ENCODE measurements around the gene CSHL1. TPM values are rescaled to one million over a fixed set of nuclear protein-coding genes. Genes with fewer than 3 reads are reported as not detected.
A peak's percentile ranks its signal among the peaks of the same experiment; 100 is the strongest.
"Not testable (repeated sequence)": the region's sequence is repeated elsewhere in the genome, so short reads cannot be mapped to it uniquely, and the experiment has no call there.

CSHL1 gene
- total and polyA plus RNA-seq, 9 of the 15 experiments (the other 6 are each of a cell fraction or from before 2014, with no cell fraction given) = not detected

DNA sequence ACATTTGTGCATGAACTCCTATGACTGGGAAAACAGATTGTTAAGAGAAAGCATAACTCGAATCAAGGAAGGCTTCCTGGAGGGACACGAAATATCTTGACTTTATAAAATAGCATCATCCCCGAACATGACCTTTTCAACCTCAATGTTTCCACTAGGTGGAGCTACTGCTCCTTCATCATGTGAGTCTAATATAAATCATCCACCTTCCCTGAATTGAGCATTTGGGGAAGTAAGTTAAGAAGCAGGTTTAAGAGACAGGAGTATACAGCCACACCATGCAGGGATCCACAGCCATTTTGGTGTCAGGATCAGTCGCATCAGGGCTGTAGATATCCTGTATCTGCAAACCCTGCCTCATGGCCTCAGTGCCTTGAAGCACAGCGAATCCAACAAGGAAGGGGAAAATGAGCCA, 7.3 kb downstream of the CSHL1 start:
- H3K4me2 ChIP-seq (ENCODE audit: insufficient read depth, low read length); FAIRE-seq; DNase-seq (ENCODE audit: extremely low read depth in 1 of 4, low spot score in 3 of 4); BruUV-seq (replicated peaks); H3K36me3 ChIP-seq (ENCODE audit: control insufficient read depth, insufficient read depth, low read length); H3K27ac ChIP-seq (ENCODE audit: extremely low read depth, low read depth, low read length); H3K9me3 ChIP-seq (replicated peaks; ENCODE audit: control insufficient read depth, insufficient read depth, low read depth, low read length); H4K20me1 ChIP-seq (replicated peaks; ENCODE audit: control insufficient read depth, insufficient read depth, low read length); H3K9me1 ChIP-seq (ENCODE audit: control insufficient read depth, insufficient read depth, low read length); H3K9ac ChIP-seq (ENCODE audit: insufficient read depth in 1 of 2, low read depth in 2 of 2, low read length in 2 of 2); H3K79me2 ChIP-seq (ENCODE audit: control insufficient read depth, insufficient read depth, low read length); H2AFZ ChIP-seq (ENCODE audit: low read depth, low read length); H3K4me3 ChIP-seq; POLR2A ChIA-PET; in situ Hi-C loops (cut with MboI); H3K4me1 ChIP-seq (replicated peaks in 1 of 2; ENCODE audit: control insufficient read depth in 2 of 2, insufficient read depth in 2 of 2, low read length in 2 of 2): not testable (repeated sequence)
- CTCF ChIA-PET (ENCODE audit: low intra/inter-chr PET ratio) = interaction anchor here (1.1 kb wide), 1 partner anchor 230 kb away, joined by 4 read pairs; no protein-coding TSS in a partner anchor
- intact Hi-C loops (cut with micrococcal nuclease) = loop anchor here (10.0 kb wide), 1 partner anchor 511 kb away; no protein-coding TSS in a partner anchor
- peaks cover 0 to 19% of the 10 kb centered on the region in 2 experiments; a peak in 4 of 5 replicates for H3K27me3 ChIP-seq (ENCODE audit: control insufficient read depth in 2 of 2, insufficient read depth in 2 of 2, low read length in 2 of 2)
- peak; percentile 50 for TF ChIP-seq PKNOX1 (IDR thresholded peaks at IDR 0.05)
- TF ChIP-seq CTCF (IDR thresholded peaks at IDR 0.05 in 2 of 3, conservative IDR thresholded peaks at IDR 0.05 in 1 of 3; ENCODE audit: insufficient read depth in 2 of 3, low read depth in 1 of 3, low read length in 3 of 3) = peak in 2 of 3 experiments; percentile 34 to 46; a peak in 3 of 6 replicates
- peak; percentile 76 for TF ChIP-seq MEIS2 (IDR thresholded peaks at IDR 0.05; ENCODE audit: partially characterized antibody)
- TF ChIP-seq RAD21 (CRISPR knock-in tag; conservative IDR thresholded peaks at IDR 0.05 in 1 of 2, IDR thresholded peaks at IDR 0.05 in 1 of 2) = peak in 1 of 2 experiments; percentile 46; a peak in 2 of 4 replicates
- TF ChIP-seq, protein P1, sequence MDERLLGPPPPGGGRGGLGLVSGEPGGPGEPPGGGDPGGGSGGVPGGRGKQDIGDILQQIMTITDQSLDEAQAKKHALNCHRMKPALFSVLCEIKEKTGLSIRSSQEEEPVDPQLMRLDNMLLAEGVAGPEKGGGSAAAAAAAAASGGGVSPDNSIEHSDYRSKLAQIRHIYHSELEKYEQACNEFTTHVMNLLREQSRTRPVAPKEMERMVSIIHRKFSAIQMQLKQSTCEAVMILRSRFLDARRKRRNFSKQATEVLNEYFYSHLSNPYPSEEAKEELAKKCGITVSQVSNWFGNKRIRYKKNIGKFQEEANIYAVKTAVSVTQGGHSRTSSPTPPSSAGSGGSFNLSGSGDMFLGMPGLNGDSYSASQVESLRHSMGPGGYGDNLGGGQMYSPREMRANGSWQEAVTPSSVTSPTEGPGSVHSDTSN (CRISPR knock-in tag; IDR thresholded peaks at IDR 0.05; ENCODE audit: low read depth) = not testable (repeated sequence)
- TF ChIP-seq, protein P1 (tag; conservative IDR thresholded peaks at IDR 0.05; ENCODE audit: low read depth) = peak; percentile 79
- 18% methylated on average over 5 of the region's 5 CpGs for WGBS (ENCODE audit: insufficient coverage, low coverage, missing lambda C conversion rate)
- peak; percentile 75 for ATAC-seq

- H2AFZ ChIP-seq (ENCODE audit: low read depth, low read length); H3K4me1 ChIP-seq (replicated peaks in 1 of 2; ENCODE audit: control insufficient read depth in 2 of 2, insufficient read depth in 2 of 2, low read length in 2 of 2); ATAC-seq; H3K4me3 ChIP-seq; DNase-seq (ENCODE audit: extremely low read depth in 1 of 4, low spot score in 3 of 4); H3K79me2 ChIP-seq (ENCODE audit: control insufficient read depth, insufficient read depth, low read length); H3K4me2 ChIP-seq (ENCODE audit: insufficient read depth, low read length); H3K9ac ChIP-seq (ENCODE audit: insufficient read depth in 1 of 2, low read depth in 2 of 2, low read length in 2 of 2); BruUV-seq (replicated peaks); H4K20me1 ChIP-seq (replicated peaks; ENCODE audit: control insufficient read depth, insufficient read depth, low read length); H3K9me1 ChIP-seq (ENCODE audit: control insufficient read depth, insufficient read depth, low read length); FAIRE-seq; H3K27ac ChIP-seq (ENCODE audit: extremely low read depth, low read depth, low read length); H3K36me3 ChIP-seq (ENCODE audit: control insufficient read depth, insufficient read depth, low read length); in situ Hi-C loops (cut with MboI); H3K9me3 ChIP-seq (replicated peaks; ENCODE audit: control insufficient read depth, insufficient read depth, low read depth, low read length): not testable (repeated sequence)
- intact Hi-C loops (cut with micrococcal nuclease) = loop anchor here (10.0 kb wide), 1 partner anchor 513 kb away; no protein-coding TSS in a partner anchor
- POLR2A ChIA-PET = interaction anchor here (1.1 kb wide), 1 partner anchor 9 kb away, joined by 3 read pairs; no protein-coding TSS in a partner anchor
- CTCF ChIA-PET (ENCODE audit: low intra/inter-chr PET ratio) = interaction anchor here (0.6 kb wide), 1 partner anchor 380 kb away, joined by 3 read pairs; no protein-coding TSS in a partner anchor
- WGBS (ENCODE audit: insufficient coverage, low coverage, missing lambda C conversion rate) = 0% methylated on average over 2 of the region's 2 CpGs
- H3K27me3 ChIP-seq (ENCODE audit: control insufficient read depth in 2 of 2, insufficient read depth in 2 of 2, low read length in 2 of 2) = peaks cover 0 to 22% of the 10 kb centered on the region in 2 experiments; a peak in 4 of 5 replicates
Measured at GRCh38 chr17:63901971-63902370, 9.1 kb downstream of the CSHL1 start.

Measured in K562 (cell line).